GM12874 (cell line): ENCODE measurements around the gene PEX10.

Source experiments
- TF ChIP-seq, protein P1 (sequence below): IDR thresholded peaks from 2 replicates; pipeline ENCODE4 v1.5.1; 2011; ENCODE audit warnings: low read depth, mild to moderate bottlenecking, control low read depth, low read length, moderate library complexity; ENCODE audit not compliant: insufficient read depth

The PEX10 gene

GRCh38 chr1:2435091-2435490 is 22.7 kb upstream of the PEX10 start:
- TF ChIP-seq, protein P1, sequence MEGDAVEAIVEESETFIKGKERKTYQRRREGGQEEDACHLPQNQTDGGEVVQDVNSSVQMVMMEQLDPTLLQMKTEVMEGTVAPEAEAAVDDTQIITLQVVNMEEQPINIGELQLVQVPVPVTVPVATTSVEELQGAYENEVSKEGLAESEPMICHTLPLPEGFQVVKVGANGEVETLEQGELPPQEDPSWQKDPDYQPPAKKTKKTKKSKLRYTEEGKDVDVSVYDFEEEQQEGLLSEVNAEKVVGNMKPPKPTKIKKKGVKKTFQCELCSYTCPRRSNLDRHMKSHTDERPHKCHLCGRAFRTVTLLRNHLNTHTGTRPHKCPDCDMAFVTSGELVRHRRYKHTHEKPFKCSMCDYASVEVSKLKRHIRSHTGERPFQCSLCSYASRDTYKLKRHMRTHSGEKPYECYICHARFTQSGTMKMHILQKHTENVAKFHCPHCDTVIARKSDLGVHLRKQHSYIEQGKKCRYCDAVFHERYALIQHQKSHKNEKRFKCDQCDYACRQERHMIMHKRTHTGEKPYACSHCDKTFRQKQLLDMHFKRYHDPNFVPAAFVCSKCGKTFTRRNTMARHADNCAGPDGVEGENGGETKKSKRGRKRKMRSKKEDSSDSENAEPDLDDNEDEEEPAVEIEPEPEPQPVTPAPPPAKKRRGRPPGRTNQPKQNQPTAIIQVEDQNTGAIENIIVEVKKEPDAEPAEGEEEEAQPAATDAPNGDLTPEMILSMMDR: no peak

DNA sequence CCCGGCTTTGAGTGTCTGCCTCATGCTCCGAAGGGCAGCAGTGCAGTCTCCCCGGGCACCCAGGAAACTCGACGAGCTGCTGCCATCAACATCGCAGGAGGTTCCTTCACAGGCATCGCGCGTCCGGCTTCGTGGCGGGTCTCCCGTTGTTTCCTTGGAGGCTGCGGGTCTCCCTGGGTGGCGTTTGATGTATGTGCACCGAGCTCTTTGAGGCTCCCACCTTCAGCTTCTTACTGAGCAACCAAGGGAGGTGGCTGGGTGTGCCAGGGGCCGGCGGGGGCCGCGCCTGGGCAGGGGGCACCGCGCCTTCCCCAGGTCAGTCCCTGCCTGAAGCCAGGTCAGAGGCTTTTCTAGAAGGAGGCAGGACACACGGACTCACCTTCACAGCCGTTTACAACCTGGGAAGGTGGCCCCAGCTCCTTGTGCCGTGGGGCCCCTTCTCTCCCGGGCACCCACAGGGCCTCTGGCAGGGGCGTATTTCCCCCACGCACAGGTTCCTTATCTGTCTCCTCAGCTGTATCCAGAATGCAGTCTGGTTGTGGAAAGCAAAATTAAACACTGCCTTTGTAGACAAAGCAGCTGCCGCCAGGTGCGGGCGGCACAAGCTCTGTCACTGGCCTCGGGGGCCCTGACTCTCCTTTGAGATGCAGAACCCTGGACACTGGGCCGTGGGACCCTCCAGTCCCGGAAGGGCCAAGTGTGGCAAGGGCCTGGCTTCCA is 21.7 kb upstream of the PEX10 start:
- TF ChIP-seq, protein P1: no peak

DNA sequence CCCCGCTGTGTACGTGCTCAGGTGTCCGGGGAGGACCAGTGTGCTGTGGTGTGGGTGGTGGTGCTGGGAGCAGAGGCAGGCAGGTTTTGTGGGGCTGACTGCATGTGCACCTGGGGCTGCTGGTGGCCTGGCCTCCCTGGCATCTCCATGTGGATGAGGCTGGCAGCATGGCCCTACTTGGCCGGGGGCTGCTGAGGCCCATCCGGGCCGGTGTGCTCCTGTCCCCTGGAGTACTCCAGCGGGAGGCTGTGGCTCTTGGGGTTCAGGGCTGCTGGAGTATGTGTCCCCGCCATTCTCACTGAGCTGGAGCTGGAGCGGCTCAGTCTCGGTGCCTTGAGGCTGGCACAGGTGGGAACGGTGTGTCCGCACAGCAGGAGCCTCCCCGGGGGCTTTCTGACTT is 20.8 kb upstream of the PEX10 start:
- TF ChIP-seq, protein P1: no peak

GRCh38 chr1:2432441-2432844 is 20.1 kb upstream of the PEX10 start:
- TF ChIP-seq, protein P1: no peak

DNA sequence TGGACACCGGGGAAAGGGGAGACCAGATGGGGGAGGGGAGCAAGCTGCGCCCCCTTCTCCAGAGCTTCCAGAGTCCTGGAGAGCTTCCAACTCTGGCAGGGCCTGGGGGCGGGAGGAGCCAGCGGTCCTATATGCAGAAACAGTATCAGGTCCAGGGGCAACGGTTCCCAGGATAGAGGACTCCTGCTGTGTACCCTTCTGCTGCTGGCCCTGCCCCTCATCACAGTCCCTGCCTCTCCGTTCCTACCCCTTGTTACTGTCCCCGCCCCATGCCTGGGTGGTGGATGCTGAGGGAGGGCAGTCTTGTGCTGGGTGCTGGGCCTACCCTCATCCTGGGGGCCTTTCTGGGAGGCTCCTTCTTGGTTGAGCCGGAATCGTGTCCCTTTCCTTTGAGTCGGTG is 19.2 kb upstream of the PEX10 start:
- TF ChIP-seq, protein P1: no peak

- TF ChIP-seq, protein P1: no peak
Measured at GRCh38 chr1:2431103-2431502, 18.7 kb upstream of the PEX10 start.

GRCh38 chr1:2430592-2430973 is 18.2 kb upstream of the PEX10 start:
- TF ChIP-seq, protein P1: no peak
